Kidney tubule cell (primary cell): ENCODE results near the gene RUNX2.

Source experiments
- DNase-seq: peaks from one replicate; pipeline ENCODE4 v3.0.0-alpha.2; 2018; ENCODE audit warnings: low spot score

The RUNX2 gene

DNA sequence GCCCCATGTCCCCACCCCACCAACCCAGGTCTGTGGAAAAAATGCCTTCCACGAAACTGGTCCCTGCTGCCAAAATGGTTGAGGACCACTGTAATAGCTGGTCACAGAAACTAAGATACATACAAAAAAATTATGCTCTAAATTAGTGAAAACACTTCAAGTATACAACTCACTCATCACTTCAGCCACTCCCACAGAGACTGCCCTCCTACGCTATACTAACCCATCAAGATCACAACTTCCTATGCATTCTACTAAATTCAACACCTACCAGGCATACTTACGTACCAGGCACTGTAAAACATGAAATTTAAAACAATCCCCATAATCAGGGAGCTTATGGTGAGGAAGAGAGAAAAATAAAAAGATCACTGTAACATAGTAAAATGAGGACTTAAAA lies 22.9 kb downstream of the RUNX2 start:
- no peak for DNase-seq

DNA sequence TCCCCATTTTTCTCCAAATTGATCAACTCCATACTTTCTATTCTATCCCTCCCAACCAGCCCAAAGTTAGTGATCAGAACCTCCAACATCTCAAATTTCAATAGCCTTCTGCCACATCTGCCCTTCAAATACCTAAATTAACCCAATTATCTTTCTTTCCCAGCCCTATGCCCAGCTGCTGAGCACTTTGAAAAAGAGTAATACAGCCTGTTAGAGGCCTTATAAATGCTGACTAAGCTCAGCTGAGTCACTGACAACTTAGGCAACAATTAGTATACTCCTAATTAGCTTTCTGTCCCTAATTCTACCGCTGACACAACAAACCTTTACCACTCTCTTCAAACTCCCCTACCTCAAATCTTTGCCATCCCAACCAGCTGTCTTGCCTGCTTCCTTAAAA lies 23.5 kb downstream of the RUNX2 start:
- no peak for DNase-seq

GRCh38 chr6:45353654-45354053 lies 25.5 kb downstream of the RUNX2 start:
- DNase-seq, result no peak

DNA sequence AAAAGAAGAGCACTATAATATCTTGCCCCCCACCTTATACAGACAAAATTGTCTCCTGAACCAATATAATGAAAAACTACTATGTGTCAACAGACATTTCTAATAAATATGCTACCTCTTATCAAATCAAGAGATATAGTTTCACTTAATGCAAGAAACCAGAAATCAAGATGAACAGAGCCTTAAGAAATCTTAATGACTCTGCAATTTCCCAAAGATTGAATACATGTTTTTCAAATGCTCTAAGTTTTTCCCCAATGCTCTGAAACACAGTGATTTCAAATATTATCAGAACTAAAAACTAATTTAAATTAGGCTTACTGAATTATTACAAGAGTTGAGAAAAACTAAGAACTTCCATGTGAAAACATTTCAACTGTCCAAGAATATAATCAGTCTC lies 36.3 kb downstream of the RUNX2 start:
- no peak for DNase-seq

DNA sequence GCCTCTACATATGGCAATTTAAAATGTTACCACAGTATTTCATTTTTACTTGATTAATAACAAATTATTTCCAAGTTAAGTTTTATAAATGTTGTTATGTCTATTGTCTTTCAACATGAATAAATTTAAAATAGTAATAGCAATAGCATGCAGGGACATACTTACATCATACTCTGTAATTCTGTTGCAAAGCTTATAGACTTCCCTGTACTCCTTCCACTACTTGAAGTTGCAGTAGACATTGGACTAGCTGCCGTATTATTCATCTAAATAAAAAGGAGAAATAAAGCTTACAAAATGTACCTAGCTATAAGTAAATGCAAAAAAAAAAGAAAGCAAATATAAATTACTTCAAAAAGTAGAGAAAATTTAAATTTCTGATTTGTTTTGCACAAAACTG lies 36.9 kb downstream of the RUNX2 start:
- DNase-seq, result no peak

- DNase-seq, result no peak
Measured at GRCh38 chr6:45366534-45366933, 38.4 kb downstream of the RUNX2 start.

GRCh38 chr6:45367999-45368398 lies 39.9 kb downstream of the RUNX2 start:
- DNase-seq, result no peak

DNA sequence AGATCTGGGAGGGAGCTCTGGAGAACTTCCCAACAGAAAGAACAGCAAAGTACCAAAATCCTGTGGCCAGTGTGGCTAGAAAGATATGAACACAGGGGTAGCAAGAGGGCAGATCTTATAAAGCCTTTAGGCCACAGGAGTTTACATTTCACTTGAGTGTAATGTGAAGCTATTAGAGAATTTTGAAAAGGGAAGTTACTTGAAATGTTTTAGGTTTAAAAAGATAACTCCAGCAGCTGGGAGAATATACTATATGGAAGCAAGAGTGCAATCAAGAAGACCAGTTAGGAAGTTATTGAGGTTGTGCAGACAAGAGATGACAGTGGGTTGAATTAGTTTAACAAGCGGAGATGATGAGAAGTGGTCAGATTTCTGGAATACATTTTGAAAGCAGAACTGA lies 41.7 kb downstream of the RUNX2 start:
- DNase-seq, result no peak

GRCh38 chr6:45371924-45372573 lies 43.9 kb downstream of the RUNX2 start:
- no peak for DNase-seq

- no peak for DNase-seq
Measured at GRCh38 chr6:45375449-45375848, 47.3 kb downstream of the RUNX2 start.

GRCh38 chr6:45376310-45377042 lies 48.3 kb downstream of the RUNX2 start:
- peak; percentile 7 for DNase-seq

DNA sequence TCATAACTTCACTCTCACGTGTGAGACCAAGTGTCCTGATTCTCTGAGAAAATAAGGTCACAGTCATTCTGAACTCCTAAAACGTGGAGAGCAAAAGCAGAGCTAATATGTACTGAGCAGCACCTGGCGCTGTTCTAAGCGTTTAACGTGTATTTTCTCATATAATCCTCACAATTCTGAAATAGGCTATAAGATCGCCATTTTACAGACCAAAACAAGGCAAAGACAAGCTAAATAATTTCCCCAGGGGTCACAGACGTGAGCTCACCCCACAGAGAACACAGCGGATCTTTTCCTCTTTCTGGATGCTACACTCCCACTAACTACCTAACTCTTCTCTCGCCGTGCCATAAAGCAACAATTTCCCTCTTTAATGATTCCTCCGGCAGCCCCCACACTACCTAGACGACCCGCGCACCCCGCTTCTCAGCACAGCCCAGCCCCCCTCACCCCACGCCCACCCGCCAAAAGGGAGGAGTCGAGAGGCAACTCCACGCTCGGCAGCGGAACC lies 49.0 kb downstream of the RUNX2 start:
- DNase-seq, result peak; percentile 35

GRCh38 chr6:45377554-45378333 lies 49.6 kb downstream of the RUNX2 start, which contains the start of gene SUPT3H:
SUPT3H (minus strand) TSS chr6:45377934.
- DNase-seq, result peak; percentile 96

DNA sequence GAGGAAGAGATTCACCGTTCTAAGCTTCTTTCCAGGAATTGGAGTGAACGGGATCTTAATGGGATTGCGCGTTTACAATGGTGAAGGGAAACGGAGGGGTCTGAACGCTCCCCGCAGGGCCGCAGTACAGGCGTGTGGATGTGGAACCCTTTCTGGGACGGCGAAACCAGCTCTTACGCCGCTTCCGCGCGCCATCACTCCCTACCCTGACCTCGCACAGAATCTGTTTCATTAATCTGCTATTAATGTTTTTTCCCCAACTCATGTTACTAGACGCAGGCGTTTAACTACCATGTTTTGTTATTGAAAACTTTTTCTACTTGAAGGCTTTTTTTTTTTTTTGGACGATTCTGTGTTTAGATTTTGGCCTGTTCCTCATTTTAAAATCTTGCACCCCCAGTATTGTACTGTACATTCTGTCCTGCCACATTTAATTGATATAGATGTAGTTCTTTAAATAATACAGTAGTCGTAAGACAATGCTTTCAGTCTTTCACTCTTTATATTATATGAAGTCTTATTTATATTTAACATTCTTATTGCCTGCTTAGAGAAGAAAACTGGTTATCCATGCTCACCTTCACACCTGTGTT lies 50.3 kb downstream of the RUNX2 start:
- DNase-seq, result no peak

DNA sequence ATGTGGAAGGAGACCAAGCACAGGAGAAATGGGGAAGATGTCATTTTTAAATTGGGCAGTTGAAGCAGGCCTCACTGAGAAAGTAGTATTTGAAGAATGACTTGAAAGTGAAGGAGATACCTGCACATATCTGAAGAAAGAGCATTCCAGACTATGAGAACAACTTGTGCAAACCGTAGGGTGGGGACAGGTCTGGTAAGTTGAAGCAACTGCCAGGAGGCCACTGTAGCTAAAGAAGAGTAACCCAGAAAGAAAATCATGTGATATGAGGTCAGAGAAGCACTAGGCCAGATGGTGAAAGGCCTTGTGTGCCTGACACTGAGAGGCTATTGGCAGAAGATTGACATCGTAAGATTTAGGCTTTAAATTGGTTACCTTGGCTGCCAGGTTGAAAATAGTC lies 54.3 kb downstream of the RUNX2 start:
- no peak for DNase-seq

- DNase-seq, result no peak
Measured at GRCh38 chr6:45386501-45386900, 58.4 kb downstream of the RUNX2 start.

- peak; percentile 12 for DNase-seq
Measured at GRCh38 chr6:45387236-45387635, 59.1 kb downstream of the RUNX2 start.

- DNase-seq, result no peak
Measured at GRCh38 chr6:45388328-45388727, 60.2 kb downstream of the RUNX2 start.

DNA sequence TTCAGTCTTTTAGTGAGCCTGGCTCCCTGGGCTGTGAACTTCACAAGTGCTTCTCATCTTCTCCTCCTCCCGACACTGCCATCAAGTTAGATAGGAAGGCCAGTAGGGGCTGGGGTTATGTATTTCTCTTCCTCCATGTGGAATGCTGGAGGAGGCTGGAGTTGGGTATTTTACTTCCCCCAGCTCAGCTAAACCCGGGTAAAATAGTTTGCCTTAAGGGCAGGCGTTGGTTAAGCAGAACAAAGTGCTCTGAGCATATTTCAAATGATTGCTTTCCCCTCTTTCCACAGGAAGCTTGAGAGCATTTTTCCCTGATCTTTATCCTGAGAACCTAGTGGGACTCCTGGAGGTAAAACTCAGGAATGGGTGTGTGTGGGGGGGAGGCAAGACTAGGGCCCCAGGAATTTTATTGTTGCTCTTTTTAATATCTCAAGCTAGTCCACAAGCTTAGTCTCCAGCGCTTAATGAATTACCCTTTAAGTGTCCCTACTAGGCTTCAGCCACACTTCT lies 66.5 kb downstream of the RUNX2 start:
- DNase-seq, result no peak

DNA sequence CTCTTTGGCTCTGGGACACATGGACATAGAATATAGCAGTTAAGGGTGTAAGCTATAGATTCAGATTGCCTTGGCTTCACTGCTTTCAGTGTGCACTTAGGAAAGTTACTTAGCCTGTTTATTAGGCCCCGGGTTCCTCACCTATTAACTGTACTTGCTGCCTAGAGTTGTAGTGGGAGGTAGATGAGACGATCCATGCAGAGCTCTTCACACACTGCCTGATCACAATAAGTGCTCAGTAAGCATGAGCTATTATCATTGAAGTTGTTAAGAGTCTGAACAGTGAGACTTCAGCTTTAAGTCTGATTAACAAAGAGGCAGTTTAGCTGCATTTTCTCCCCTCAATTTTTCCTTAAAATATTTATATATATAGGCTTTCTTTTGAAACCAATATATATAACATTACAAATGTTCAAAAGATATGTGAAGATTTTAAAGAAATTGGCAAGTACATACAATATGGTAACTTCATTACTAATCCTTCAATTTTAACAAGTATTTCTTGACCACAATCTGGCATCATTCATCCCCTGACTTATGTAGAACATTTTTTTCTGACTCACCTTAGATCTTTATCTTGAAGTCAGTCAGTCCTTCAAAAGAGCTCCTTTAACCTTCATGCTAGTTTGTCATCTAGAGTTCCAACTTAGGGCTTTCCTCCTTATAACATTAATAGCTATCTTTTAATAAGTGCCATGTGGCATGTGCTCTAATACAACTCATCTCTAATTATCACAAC lies 70.1 kb downstream of the RUNX2 start:
- peak; percentile 41 for DNase-seq

GRCh38 chr6:45400021-45400420 lies 71.9 kb downstream of the RUNX2 start:
- DNase-seq, result no peak
